Spleen (tissue), 7 donors: Measurements from ENCODE around the gene POU3F2.

Experiments
- POLR2A ChIP-seq, 3 donors: fragments of 450-650 bp; IDR thresholded peaks; one replicate each; pipeline ENCODE4 v1.5.1; 2017; ENCODE audit warnings: antibody characterized with exemption in 3 of 3, mild to moderate bottlenecking in 1 of 3
- TF ChIP-seq, protein P1 (sequence below), 11 experiments: fragments of 200-600 bp in 7 of 11; fragments of 450-650 bp in 4 of 11; sonication (generic) in 4 of 11; IDR thresholded peaks in 8 of 11; conservative IDR thresholded peaks in 3 of 11; 1 replicate in 7 of 11; 2 replicates in 4 of 11; pipeline versions ENCODE4 v1.4.0 to v1.8.0; 2016 to 2021; ENCODE audit warnings: antibody characterized with exemption in 11 of 11, inconsistent platforms in 4 of 11, mild to moderate bottlenecking in 1 of 11
- donor health status: DM: no; HTN: no; CAD: no; lungs with moderate emphysema.
- donor health status: DM: no; HTN: no; CAD: no.
- donor health status: DM: no; HTN: no; CAD: no.

DNA sequence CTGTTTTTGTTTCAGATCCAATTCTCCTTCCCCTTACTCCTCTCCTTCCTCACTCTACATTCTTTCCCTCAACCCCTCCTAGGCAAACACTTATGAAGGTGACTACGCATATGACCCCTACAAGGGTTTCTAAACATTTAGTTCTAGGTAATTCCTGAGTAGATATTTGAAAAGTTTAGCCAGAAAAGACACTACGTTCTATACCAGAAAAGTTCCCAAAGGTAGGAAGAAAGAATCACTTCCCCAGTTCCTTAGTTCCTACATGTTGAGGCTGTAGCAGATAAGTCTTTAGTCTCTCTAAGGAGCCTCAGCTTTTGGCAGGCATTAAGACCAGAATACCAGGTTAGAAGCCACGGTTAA lies 11.6 kb downstream of the POU3F2 start:
- TF ChIP-seq, protein P1, sequence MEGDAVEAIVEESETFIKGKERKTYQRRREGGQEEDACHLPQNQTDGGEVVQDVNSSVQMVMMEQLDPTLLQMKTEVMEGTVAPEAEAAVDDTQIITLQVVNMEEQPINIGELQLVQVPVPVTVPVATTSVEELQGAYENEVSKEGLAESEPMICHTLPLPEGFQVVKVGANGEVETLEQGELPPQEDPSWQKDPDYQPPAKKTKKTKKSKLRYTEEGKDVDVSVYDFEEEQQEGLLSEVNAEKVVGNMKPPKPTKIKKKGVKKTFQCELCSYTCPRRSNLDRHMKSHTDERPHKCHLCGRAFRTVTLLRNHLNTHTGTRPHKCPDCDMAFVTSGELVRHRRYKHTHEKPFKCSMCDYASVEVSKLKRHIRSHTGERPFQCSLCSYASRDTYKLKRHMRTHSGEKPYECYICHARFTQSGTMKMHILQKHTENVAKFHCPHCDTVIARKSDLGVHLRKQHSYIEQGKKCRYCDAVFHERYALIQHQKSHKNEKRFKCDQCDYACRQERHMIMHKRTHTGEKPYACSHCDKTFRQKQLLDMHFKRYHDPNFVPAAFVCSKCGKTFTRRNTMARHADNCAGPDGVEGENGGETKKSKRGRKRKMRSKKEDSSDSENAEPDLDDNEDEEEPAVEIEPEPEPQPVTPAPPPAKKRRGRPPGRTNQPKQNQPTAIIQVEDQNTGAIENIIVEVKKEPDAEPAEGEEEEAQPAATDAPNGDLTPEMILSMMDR (IDR thresholded peaks at IDR 0.05 in 8 of 11, conservative IDR thresholded peaks at IDR 0.05 in 3 of 11) = peak in 1 of 11 experiments; percentile 9
- TF ChIP-seq POLR2A (IDR thresholded peaks at IDR 0.05) = no peak
